UCSD-AML1 (cell line): ENCODE results near the gene CDK14.
"Not testable (repeated sequence)": the region's sequence is repeated elsewhere in the genome, so short reads cannot be mapped to it uniquely, and the experiment has no call there.

Experiments used
- DNase-seq: peaks from one replicate; lab custom pipeline; 2025; ENCODE audit not compliant: unreplicated experiment; lab: John Stamatoyannopoulos, UW

CDK14 gene

DNA sequence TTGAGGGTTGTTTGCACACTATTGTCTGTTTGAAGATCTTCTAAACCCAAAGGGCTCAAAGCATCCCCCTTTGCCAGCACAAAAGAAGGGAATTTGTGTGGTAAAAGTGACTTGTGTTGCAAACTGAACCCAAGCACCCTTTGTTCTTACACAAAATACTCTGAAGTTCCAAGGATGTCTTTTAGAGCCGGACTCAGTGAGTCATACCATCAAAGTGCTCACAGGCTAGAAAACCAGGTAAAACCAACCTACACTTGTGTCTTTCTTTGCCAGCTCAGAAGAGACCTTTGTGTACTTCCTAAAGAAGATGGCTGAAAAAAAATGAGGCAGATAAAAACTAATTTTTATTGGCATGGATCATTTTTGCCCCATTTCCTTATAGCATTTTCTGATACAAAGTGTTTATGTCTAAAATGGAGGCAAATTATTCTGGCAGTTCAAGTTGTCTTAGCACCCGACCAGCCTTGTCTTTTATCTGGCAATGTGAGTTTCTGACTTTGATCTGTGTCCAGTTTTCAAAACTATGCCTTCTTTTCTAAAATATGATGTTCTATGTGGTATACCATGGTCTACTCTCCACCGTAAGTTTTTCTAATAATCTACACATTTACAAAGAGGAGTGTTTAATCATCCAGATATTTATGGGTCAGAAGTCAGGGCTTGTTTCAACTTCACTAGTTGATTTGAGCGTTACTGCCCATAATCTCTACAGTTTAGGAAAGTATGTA, 539.7 kb downstream of the CDK14 start:
- no peak for DNase-seq

DNA sequence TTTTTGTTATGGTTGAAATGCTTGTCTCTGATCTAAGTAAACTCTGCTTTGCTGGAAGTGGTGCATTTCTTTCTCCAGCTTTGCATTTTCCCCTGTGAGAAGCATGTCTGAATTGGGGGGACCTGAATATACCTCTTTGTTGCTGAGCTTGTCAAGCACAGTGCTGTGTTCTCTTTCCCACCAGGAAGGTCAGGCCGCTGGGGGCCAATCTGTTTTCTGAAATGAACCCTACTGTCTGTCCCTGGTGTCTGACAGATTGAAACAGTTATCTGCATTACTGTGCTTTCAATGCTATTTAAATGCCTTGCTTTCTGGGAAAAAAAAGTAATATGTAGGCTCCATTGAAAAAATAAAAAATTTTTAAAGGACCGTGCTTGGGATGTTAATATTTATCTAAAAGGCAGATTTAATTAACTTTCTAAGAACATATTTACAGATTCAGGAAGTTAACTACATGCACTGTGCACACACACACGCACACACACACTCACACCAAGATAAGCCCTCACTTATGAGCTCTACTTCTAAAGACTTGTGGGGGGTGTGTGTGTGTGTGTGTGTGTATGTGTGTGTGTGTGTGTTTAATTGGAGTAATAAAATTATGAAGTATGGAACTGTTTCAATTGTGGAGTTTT, 541.1 kb downstream of the CDK14 start:
- DNase-seq = no peak

DNA sequence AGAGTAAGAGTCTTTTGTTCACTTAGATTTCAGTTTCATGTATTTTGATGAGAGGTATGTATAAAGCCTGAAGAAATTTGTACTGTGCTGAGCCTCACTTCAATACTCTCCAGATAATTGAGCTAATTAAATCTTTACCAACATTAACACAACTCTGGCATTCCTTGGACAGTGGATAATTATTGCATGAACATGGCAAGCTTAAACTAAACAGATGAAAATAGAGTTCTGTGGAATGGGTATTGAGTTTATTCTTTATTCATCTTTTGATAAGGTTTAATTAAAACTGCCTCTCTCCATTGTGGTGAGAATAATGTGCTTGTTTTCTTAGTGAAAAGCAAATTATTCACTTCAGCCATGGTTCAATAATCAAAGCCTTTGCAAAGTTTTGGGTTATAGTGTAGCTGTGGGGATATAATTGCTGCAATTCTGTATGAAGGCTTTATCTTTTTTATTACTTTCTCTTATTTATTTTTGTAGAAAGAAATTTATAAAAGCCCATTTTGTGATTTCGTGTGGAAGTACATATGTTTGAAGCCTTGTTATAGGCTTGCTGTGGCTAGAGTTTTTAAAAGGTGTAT, 541.8 kb downstream of the CDK14 start:
- no peak for DNase-seq

DNA sequence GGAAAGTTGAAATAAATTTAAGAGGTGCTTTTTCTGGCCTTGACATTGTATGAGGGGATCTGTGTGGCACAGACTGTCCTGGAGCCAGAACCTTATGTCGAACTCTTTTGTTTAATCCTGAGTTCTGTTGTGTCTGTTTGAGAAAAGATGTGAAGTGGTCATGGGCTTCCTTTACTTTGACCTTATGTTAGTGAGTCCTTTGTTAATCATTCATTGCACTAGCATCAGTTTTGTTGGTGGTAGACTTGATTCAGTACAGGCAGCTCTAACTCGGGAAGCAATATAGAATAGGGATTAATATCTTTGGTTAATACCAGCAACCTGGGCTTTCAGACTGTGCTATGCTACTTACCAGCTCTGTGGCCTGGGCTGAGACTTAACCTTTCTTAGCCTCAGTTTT, 544.2 kb downstream of the CDK14 start:
- no peak for DNase-seq

DNA sequence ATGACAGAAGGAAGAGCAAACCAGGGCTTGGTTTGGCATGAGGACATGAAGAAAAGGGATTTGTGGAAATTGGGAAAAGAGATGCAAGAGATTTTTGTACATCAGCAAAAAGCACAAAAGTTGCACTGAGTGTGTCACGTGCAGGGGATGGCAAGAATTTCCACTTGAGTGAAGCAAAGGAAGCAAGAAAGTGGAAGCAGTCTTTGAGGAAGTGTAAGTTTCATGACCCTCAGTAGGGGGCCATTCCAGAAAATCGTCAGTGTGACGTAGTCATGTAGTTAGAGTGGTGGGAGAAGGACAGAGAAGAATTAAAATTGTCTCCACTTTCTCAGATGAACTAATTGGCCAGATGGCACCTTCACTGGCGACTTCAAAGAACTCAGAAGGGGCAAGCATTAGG, 544.9 kb downstream of the CDK14 start:
- DNase-seq = no peak

DNA sequence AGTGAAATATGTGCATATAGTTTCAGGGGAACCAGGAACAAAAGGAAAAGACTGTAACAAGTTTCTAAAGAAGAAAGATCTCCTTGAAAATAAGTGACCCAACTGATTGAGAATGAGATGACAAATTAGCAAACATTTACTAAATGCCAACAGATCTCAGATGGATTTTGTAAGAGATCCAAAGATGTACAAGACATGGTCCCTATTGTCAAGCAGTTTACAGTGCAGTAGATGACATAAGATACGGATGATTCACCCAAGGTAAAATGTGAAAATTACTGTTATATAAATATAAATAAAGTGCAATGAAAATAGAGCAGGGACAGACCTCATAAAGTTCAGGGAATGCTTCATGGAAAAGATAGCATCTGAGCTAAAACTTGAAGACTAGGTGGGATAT, 546.6 kb downstream of the CDK14 start:
- no peak for DNase-seq

DNA sequence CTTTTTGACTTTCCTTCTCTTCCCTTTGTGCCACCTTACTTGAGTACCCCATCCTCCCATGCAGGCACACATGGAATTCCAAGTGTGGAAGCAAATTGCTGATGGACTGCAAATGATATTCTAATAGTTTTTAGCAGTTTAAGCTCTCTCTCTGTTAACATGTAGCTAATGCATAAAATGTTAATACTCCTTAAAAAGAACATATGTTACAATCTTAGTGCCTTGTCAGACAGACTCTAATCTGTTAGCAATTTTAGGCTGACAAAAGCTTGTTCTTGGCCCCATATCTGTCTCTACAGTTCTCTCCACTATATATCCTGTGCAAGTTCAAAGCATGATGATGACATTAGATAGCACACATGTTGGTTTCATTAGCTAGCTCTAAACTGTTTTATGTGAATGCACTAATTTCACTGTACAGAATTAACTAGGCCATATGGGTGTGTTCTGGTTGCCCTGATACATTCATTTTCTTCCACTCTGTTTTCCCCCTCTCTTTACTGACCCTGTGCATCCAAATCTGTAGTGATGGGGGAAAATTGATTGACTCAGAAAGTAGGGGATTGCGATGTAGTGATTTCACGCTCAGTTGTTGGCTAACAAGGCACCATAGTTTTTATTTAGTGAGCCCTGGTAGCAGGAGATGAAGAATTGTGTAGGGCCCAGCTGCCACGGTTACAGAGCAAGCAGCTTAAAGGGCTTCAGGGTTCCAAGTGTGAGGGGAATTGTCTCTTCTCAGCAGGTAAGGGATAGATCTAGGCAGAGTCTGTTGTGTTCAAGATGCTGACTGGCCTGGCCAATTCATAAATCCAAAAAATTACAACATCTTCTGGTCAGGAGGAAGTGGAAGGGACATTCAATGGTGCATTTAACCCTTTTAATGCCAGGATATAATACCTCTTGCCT, 553.5 kb downstream of the CDK14 start:
- no peak for DNase-seq

DNA sequence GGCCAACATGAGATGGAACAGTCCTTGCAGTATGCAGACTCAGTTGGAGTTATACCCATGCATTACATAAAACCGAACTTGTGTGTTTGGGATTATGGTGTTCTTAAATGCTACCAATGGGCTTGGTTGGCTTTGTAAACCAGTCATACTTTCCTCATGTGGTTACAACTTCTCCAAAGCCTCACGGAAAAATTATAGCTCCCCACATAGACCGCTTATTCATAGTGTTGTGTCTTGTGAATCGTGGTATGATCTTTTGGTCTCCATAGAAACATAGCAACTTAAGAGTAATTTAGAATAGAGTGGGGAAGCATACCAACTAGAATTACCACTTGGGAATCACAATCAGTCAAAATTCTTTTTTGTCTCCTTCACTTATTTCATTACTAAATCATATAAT, 555.8 kb downstream of the CDK14 start:
- DNase-seq = no peak

DNA sequence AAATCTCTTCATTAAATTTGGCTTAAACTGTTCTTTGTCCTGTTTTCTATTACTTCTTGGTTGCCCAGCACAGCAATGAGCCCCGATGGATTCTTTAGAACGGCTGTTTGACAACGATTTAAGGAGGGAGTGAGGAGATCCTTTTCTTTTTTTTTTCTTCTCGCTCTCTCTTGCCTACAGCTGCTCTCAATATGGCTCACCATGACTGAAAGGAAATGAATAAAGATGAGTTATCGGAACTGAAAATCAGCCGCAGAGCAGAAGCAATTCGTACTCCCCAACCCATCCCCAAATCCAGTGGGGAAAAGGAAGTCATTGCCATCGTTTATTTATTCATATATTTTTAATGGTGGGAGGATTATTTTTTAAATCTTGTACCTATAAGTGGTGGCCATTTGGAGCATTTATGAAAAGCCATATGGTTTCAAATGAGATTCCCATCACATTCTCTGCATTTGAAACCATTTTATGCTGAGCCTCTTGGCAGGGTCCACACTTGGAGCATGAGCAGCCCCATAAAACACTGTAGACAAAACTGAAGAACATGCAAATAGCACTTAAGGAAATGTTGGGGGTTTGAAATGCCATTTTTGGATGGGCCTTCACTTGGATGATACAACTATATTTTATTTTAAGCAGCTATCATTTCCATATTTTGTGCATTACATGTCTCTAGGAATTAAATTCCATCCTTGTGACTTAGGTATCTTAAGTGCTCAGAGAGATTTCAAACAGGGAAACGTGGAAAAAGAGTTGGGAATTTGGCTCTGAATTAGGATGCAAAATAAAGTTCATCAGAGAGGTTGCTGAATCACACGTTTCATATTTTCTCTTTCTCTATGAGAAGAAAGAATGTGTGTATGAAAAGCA, 560.4 kb downstream of the CDK14 start:
- no peak for DNase-seq

DNA sequence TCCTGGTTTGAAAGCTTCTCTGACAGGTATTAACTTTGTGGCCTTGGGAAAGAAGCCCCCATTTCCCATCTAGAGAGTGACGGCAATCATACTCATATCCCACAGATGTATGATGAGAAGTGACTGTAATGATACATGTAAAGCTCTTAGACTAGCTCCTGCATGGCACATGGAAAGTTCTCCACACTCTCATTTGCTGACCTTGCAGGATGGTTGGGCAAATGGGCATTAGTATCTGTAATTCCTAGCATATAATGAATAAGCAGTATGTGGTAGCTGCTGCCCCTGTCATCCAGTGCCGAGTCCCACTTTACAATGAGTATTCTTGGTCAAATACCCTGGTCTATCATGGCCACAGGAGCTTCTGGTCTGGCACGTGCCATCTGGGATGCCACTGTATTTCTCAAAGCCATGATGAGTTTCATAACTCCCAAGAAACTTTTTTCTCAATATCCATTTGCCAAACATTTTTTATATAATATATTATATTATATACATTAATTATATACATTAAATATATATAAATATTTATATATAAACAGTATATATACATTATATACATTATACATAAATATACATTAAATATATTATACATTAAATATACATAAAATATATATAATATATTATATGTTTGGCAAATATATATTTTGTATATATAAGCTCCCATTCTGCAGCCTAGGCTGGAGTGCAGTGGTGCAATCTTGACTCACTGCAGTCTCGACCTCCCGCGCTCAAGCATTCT, 561.6 kb downstream of the CDK14 start:
- no peak for DNase-seq

DNA sequence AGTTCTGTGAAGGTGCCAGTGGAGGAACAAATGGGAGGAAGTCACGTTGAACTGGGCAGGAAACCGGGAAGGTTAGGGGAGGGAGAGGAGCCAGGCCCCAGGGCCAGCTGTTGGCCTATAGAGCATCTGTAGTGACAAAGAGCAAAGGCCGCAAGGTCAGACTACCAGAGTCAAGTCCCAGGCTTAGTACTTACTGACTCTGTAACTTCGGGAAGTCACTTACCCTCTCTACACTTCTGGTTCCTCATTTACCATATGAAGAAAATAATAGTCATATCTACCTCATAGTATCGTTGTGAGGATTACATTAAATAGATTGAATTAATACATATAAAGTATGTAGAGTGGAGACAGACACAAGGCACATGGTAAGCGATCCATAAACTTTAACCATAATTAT, 566.3 kb downstream of the CDK14 start:
- no peak for DNase-seq

DNA sequence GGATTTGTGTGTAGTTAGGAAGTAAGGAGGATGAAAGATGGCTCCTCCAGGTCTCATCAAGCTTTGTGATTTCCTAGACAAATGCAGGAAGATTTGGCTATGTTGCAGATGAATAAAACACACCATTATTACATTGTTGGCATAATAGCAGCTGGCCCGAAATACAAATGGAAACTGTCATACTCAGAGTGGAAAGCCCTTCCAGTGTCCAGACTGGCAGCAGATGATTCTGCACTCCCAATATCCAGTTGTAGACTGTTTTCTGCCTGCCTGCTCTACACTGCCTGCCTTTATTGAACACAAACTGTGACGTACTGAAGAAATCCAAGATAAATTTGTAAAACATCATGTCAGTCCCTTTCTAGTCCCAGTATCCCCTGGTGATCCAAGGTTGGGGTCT, 568.4 kb downstream of the CDK14 start:
- DNase-seq = no peak

DNA sequence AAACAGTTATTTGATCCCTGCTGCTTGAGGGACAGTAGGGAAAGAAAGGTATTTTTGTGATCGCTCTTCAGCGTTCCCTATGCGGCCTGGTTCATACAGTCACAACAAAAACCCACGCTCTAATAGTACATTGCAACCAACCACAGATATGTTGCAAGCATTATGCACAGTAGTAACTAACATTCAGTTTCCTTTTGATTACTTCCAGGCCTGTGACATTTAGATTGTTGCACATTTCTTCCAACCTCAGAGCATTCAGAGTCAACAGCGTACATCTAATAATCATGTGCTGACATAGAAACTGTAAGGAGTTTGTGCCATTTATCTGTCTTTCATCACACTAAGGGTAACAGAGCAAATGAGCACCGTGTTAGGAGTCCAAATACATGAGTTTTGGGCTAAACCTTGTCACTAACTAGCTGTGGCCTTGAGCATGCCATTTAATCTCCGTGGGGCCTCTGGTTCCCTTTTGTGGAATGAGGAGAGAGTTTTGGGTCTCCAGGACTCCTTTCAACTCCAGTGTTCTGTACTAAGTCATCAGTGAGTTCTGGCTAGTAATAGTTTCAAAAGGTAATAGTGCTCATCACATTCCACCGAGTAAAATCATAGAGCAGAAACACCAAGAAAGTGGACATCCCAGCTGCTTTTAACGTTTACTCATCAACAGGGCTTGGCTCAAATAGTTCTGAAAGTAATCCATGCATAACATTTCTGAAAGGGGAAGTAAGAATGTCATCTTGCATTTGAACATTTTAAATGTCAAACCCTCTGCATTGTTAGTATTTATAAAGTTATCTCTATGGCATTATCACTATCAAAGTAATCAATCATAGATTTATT, 569.1 kb downstream of the CDK14 start:
- DNase-seq = no peak

DNA sequence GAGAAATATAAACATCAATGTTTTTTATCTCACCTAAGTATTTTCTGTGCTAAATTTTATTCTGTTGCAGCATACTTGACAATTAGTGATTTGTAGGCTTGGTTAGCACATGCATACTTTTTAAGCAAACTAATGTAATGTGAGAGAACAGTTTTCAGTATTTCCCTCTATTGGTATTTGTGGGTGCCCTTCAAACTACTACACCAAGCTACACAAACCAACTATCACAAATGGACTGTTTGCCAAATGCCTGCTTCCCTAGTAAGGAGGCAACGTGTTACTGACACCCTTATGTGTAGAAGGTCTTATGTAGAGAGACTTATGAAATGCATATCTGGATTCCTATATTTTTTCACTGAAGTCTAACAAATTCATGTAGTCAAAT, 569.7 kb downstream of the CDK14 start:
- no peak for DNase-seq

DNA sequence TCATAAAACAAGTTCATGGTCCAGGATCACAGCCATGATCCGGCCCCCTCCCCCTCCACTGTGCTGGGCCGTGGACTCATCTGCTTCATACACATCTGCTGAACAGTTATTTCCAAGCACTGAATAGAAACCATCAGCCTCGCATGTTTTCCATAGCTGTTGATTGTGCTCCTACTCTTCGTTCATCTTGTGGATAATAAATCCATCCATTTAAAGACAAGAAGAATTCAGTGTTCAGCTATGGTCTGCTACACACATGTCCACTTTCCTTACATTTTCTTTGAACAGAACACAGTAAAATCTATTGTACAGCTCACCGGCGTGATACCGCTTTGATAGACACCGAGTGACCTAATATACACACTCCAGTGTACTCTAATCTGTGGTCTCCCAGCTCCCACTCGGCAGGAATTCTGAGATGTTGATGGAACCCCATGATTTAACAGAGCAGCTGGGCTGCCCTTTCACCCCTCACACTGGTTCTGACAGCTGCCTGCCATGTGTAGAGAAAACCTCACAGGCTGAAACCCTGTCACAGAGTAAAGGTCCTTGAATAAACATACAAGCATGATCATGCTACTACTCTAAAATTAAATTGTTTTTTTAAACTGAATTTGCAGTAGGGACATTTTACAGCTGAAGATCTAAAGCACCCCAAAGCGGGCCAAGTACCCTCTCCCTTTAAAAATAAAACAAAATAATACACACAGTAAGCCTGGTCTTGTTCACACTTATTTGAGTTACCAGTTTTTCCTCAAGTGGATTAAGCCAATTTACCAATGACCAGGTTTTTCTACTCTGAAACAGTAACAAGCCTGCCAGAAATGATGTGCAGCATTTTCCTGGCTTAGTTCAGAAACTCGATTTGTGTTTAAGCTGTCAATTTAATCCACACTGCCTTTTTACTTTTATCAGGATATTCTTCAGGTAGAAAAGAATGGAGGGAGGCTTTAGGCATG, 573.0 kb downstream of the CDK14 start:
- no peak for DNase-seq

DNA sequence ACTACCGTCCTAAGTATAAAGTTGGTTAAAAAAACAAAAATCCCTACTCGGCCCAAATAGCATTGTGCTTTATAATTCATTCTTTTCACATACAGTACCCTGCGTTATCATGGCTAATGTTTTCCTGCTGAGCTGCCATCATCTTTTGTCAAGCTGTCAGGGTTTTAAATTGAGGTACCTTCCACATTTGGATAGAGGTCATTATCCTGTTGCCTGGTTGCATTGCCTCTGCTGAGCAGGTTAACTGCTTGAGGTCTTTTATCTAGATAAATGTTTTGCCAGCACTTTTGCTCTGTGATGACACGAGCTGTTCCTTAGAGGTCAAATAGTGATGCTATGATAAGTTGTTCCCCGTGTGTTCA, 573.7 kb downstream of the CDK14 start:
- no peak for DNase-seq

DNA sequence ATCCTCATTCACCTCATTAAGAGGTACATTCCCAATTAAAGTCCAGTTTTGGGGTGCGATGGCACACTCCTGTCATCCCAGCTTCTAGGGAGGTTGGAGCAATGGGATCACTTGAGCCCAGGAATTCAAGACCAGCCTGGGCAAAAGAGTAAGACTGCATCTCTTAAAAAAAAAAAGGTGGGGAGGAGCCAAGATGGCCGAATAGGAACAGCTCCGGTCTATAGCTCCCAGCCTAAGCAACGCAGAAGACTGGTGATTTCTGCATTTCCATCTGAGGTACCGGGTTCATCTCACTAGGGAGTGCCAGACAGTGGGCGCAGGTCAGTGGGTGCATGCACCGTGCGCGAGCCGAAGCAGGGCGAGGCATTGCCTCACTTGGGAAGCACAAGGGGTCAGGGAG, 577.1 kb downstream of the CDK14 start:
- not testable (repeated sequence) for DNase-seq

DNA sequence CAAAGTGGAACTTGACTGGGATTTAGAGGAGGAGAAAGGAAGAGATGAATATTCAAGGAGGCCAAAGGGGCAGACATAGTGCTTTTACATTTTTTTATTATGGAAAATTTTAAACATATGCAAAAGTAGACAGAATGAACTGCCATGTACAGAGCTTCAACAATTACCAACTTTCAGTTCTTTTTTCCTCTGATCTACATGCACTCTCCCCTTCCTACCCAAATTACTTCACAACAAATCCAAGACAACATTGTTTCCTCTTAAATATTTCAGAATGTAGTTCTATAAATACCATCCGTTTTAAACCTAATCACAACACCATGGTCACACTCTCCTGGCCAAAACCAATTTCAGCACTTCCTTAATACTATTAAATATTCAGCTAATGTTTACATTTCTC, 584.6 kb downstream of the CDK14 start:
- no peak for DNase-seq
